Neural cell (in vitro differentiated cells): ENCODE results near the gene PRSS16. TPM values are rescaled to one million over a fixed set of nuclear protein-coding genes. Genes with fewer than 3 reads are reported as not detected.

Experiments
- H2AFZ ChIP-seq: fragments of 200-600, 300-800 bp; sonication (generic), shearing (Covaris generic); 2 replicates; pipeline ENCODE4 v1.6.0; 2014; ENCODE audit warnings: low read depth, mild to moderate bottlenecking, antibody characterized with exemption, low read length, moderate library complexity
- H3F3A ChIP-seq: fragments of 200-600 bp; shearing (Covaris generic); 2 replicates; pipeline ENCODE4 v1.6.1; 2016; ENCODE audit warnings: mild to moderate bottlenecking, moderate library complexity, mixed read lengths, antibody characterized with exemption, low read length; ENCODE audit not compliant: insufficient read depth, poor library complexity, severe bottlenecking
- H3K27ac ChIP-seq: fragments of 200-600, 300-800 bp; sonication (generic), shearing (Covaris generic); 2 replicates; pipeline ENCODE4 v1.5.1; 2014; ENCODE audit warnings: mild to moderate bottlenecking, low read length, moderate library complexity
- H3K27me3 ChIP-seq: fragments of 300-800, 200-600 bp; sonication (generic), shearing (Covaris generic); 2 replicates; pipeline ENCODE4 v1.6.0; 2014; ENCODE audit warnings: mild to moderate bottlenecking, low read depth, low read length, moderate library complexity; ENCODE audit not compliant: insufficient read depth
- H3K36me3 ChIP-seq: fragments of 300-800, 200-600 bp; sonication (generic), shearing (Covaris generic); 2 replicates; pipeline ENCODE4 v1.5.1; 2014; ENCODE audit warnings: mild to moderate bottlenecking, antibody characterized with exemption, low read length, moderate library complexity; ENCODE audit not compliant: insufficient read depth
- H3K4me2 ChIP-seq: fragments of 300-800, 200-600 bp; sonication (generic), shearing (Covaris generic); 2 replicates; pipeline ENCODE4 v1.6.0; 2014; ENCODE audit warnings: mild to moderate bottlenecking, low read length
- H3K4me3 ChIP-seq: fragments of 300-800, 200-600 bp; sonication (generic), shearing (Covaris generic); 2 replicates; pipeline ENCODE4 v1.5.1; 2014; ENCODE audit warnings: mild to moderate bottlenecking, low read length, moderate library complexity
- H3K79me2 ChIP-seq: fragments of 200-600 bp; shearing (Covaris generic); replicated peaks from 2 replicates; pipeline ENCODE4 v1.6.0; 2014; ENCODE audit warnings: mild to moderate bottlenecking, low read length, moderate library complexity; ENCODE audit not compliant: insufficient read depth
- H3K9ac ChIP-seq: fragments of 300-800, 200-600 bp; sonication (generic), shearing (Covaris generic); 2 replicates; pipeline ENCODE4 v1.6.1; 2016; ENCODE audit warnings: mild to moderate bottlenecking, low read length, mixed read lengths
- H3K9me2 ChIP-seq: fragments of 200-600 bp; shearing (Covaris generic); 2 replicates; pipeline ENCODE4 v1.6.1; 2016; ENCODE audit warnings: mild to moderate bottlenecking, low read length, mixed read lengths; ENCODE audit not compliant: insufficient read depth
- H3K9me3 ChIP-seq: fragments of 200-600, 300-800 bp; sonication (generic), shearing (Covaris generic); 2 replicates; pipeline ENCODE4 v1.6.1; 2016; ENCODE audit warnings: mild to moderate bottlenecking, mixed run types, low read length, moderate library complexity, mixed read lengths
- H4K20me1 ChIP-seq: fragments of 200-600 bp; shearing (Covaris generic); 2 replicates; pipeline ENCODE4 v1.6.1; 2016; ENCODE audit warnings: mild to moderate bottlenecking, mixed run types; ENCODE audit not compliant: insufficient read depth
- EP300 ChIP-seq: fragments of 450-650 bp; conservative IDR thresholded peaks from 2 replicates; pipeline ENCODE4 v1.6.1; 2014; ENCODE audit warnings: antibody characterized with exemption, mild to moderate bottlenecking, moderate library complexity; ENCODE audit not compliant: poor library complexity, severe bottlenecking
- EZH2 ChIP-seq: fragments of 200-600, 300-800 bp; shearing (Covaris generic), sonication (generic); IDR thresholded peaks from 2 replicates; pipeline ENCODE4 v1.6.1; 2014; ENCODE audit warnings: antibody characterized with exemption, low read length, borderline replicate concordance, mild to moderate bottlenecking; ENCODE audit not compliant: insufficient read depth, poor library complexity, severe bottlenecking
- MXI1 ChIP-seq: fragments of 450-650 bp; conservative IDR thresholded peaks from 2 replicates; pipeline ENCODE4 v1.6.1; 2014; ENCODE audit warnings: antibody characterized with exemption, mild to moderate bottlenecking; ENCODE audit not compliant: poor library complexity, severe bottlenecking
- POLR2AphosphoS5 ChIP-seq: IDR thresholded peaks from 2 replicates; pipeline ENCODE4 v1.6.1; 2012
- SMC3 ChIP-seq: fragments of 450-650 bp; conservative IDR thresholded peaks from 2 replicates; pipeline ENCODE4 v1.6.1; 2014; ENCODE audit warnings: antibody characterized with exemption, mild to moderate bottlenecking, moderate library complexity; ENCODE audit not compliant: poor library complexity
- TAF1 ChIP-seq: IDR thresholded peaks from 2 replicates; pipeline ENCODE4 v1.6.1; 2012; ENCODE audit warnings: low read depth
- polyA plus RNA-seq: library from polyadenylated mRNA; depleted of rRNA; stranded (reverse); fragments of >200 nt; gene quantifications from 2 replicates; pipeline ENCODE4 v1.2.3, GENCODE V29; 2014
- TF ChIP-seq, protein P1 (sequence below): fragments of 450-650 bp; IDR thresholded peaks from 2 replicates; pipeline ENCODE4 v1.5.1; 2014; ENCODE audit warnings: antibody characterized with exemption, mild to moderate bottlenecking, moderate library complexity; ENCODE audit not compliant: poor library complexity, severe bottlenecking

PRSS16 gene
- polyA plus RNA-seq, 1 donor from 2014 or later, result not detected

DNA sequence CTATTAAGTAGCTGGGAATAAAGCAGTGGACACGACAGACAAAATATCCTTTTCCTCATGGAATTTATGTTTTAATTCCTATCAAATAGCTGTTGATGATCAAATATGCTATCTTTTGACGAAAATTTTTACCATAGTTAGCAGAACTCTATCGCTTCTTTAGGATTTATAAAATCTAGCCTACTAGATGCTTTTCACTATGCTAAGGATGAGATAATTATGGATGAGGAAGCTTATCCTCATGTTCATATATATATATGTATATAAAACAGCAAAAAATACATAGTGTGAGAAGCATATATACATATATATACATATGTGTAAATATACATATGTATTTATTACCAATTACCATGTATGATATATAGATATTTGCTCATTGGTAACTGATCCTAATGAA lies 12.9 kb upstream of the PRSS16 start:
- no peak overlapping the region for H3K4me2 ChIP-seq
- H3K9ac ChIP-seq, result no peak overlapping the region
- H3K4me3 ChIP-seq, result no peak overlapping the region
- TF ChIP-seq, protein P1, sequence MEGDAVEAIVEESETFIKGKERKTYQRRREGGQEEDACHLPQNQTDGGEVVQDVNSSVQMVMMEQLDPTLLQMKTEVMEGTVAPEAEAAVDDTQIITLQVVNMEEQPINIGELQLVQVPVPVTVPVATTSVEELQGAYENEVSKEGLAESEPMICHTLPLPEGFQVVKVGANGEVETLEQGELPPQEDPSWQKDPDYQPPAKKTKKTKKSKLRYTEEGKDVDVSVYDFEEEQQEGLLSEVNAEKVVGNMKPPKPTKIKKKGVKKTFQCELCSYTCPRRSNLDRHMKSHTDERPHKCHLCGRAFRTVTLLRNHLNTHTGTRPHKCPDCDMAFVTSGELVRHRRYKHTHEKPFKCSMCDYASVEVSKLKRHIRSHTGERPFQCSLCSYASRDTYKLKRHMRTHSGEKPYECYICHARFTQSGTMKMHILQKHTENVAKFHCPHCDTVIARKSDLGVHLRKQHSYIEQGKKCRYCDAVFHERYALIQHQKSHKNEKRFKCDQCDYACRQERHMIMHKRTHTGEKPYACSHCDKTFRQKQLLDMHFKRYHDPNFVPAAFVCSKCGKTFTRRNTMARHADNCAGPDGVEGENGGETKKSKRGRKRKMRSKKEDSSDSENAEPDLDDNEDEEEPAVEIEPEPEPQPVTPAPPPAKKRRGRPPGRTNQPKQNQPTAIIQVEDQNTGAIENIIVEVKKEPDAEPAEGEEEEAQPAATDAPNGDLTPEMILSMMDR, result no peak
- peaks cover 83% of the 10 kb centered on the region for H3K27me3 ChIP-seq
- H3K36me3 ChIP-seq, result no peaks in the 10 kb centered on the region
- no peaks in the 10 kb centered on the region for H3K79me2 ChIP-seq
- no peak overlapping the region for H2AFZ ChIP-seq
- H3K9me2 ChIP-seq, result no peaks in the 10 kb centered on the region
- no peaks in the 10 kb centered on the region for H3K9me3 ChIP-seq
- H3K27ac ChIP-seq, result no peak overlapping the region
- no peaks in the 10 kb centered on the region for H3F3A ChIP-seq
- no peaks in the 10 kb centered on the region for H4K20me1 ChIP-seq

DNA sequence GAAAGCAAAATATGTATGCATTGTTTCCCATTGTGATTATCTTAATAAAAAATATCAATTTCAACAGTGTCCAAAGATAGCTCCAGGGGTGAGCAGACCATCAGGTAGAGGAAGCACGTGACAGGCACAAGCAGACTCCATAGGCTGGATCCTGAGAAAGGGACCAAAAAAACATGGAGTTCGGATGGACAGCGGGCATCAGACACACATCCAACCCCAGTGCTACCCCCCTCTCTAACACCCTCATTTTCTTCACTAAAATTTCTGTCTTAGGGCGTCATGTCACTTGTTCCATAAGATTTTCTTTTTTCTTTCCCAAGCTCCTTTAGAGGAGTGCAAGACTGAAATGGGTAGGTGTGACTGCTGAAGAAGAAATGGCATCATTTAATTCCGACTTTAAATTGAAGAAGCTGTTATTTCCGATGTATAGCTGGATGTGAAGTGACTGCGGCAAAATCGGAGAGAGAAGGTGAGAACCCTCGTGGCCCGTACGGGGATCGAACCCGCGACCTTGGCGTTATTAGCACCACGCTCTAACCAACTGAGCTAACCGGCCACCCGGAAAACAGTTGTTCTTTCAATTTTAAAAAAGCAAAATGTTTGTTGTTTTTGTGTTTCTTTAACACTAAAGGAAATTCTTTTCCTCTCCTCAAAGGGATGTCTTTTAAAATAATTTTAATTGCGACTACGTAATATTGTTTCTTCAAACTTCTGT lies 10.3 kb upstream of the PRSS16 start:
- no peak overlapping the region for H3K27ac ChIP-seq
- H3K9me3 ChIP-seq, result no peaks in the 10 kb centered on the region
- H3K27me3 ChIP-seq, result peaks cover 63% of the 10 kb centered on the region
- no peaks in the 10 kb centered on the region for H3K79me2 ChIP-seq
- no peak overlapping the region for H3K9ac ChIP-seq
- no peak overlapping the region for H2AFZ ChIP-seq
- TF ChIP-seq POLR2AphosphoS5 (no peak), TAF1 (no peak), EZH2 (no peak), EP300 (no peak), MXI1 (no peak), SMC3 (no peak)
- TF ChIP-seq, protein P1, result no peak
- H3K4me2 ChIP-seq, result no peak overlapping the region
- H3K9me2 ChIP-seq, result no peaks in the 10 kb centered on the region
- no peaks in the 10 kb centered on the region for H3F3A ChIP-seq
- H3K36me3 ChIP-seq, result no peaks in the 10 kb centered on the region
- no peaks in the 10 kb centered on the region for H4K20me1 ChIP-seq
- H3K4me3 ChIP-seq, result peak overlapping the region; percentile 53
